ENCODE data around the gene MIOX. TPM values are rescaled to one million over a fixed set of nuclear protein-coding genes. Genes with fewer than 3 reads are reported as not detected.

Gene MIOX
- polyA plus RNA-seq, 1 donor from 2014 or later: not detected

DNA sequence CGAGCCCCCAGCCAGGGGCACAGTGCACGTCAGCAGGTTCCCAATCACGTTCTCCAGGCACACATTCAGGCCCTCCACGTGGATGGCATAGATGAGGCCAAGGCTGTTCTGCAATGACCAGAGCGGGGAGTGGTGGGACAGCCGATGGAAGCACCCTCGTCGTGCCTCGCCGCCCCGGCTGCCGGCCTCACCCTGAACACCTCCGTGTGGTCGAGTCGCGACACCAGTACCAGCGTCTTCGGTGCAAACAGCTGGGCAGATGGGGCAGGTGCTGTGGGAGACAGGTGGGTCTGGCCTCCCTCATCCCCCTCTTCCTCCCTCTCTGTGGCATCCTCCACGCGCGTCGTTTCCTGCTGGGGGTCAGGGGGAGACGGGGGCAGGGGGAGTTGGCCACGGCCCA is 19.3 kb upstream of the MIOX start:
- no peak overlapping the region for H3K4me2 ChIP-seq (ENCODE audit: low read length)
- H3K36me3 ChIP-seq (ENCODE audit: insufficient read depth, low read length): no peaks in the 10 kb centered on the region
- H3K9me2 ChIP-seq (ENCODE audit: insufficient read depth, low read length): no peaks in the 10 kb centered on the region
- no peak overlapping the region for H3K27ac ChIP-seq (ENCODE audit: low read length)
- peaks cover 35% of the 10 kb centered on the region for H4K20me1 ChIP-seq (ENCODE audit: insufficient read depth)
- no peaks in the 10 kb centered on the region for H3K9me3 ChIP-seq (ENCODE audit: low read length)
- H3K9ac ChIP-seq (ENCODE audit: low read length): no peak overlapping the region
- peaks cover 19% of the 10 kb centered on the region for H3K79me2 ChIP-seq (replicated peaks; ENCODE audit: insufficient read depth, low read length)
- no peak overlapping the region for H3K4me3 ChIP-seq (ENCODE audit: low read length)
- TF ChIP-seq POLR2AphosphoS5 (IDR thresholded peaks at IDR 0.05) (no peak), TAF1 (IDR thresholded peaks at IDR 0.05; ENCODE audit: low read depth) (no peak), EP300 (conservative IDR thresholded peaks at IDR 0.05; ENCODE audit: poor library complexity, severe bottlenecking) (no peak), SMC3 (conservative IDR thresholded peaks at IDR 0.05; ENCODE audit: poor library complexity) (no peak), EZH2 (IDR thresholded peaks at IDR 0.05; ENCODE audit: borderline replicate concordance, insufficient read depth, low read length, poor library complexity, severe bottlenecking) (no peak), MXI1 (conservative IDR thresholded peaks at IDR 0.05; ENCODE audit: poor library complexity, severe bottlenecking) (no peak), RAD21 (conservative IDR thresholded peaks at IDR 0.05) (no peak)
- TF ChIP-seq, protein P1, sequence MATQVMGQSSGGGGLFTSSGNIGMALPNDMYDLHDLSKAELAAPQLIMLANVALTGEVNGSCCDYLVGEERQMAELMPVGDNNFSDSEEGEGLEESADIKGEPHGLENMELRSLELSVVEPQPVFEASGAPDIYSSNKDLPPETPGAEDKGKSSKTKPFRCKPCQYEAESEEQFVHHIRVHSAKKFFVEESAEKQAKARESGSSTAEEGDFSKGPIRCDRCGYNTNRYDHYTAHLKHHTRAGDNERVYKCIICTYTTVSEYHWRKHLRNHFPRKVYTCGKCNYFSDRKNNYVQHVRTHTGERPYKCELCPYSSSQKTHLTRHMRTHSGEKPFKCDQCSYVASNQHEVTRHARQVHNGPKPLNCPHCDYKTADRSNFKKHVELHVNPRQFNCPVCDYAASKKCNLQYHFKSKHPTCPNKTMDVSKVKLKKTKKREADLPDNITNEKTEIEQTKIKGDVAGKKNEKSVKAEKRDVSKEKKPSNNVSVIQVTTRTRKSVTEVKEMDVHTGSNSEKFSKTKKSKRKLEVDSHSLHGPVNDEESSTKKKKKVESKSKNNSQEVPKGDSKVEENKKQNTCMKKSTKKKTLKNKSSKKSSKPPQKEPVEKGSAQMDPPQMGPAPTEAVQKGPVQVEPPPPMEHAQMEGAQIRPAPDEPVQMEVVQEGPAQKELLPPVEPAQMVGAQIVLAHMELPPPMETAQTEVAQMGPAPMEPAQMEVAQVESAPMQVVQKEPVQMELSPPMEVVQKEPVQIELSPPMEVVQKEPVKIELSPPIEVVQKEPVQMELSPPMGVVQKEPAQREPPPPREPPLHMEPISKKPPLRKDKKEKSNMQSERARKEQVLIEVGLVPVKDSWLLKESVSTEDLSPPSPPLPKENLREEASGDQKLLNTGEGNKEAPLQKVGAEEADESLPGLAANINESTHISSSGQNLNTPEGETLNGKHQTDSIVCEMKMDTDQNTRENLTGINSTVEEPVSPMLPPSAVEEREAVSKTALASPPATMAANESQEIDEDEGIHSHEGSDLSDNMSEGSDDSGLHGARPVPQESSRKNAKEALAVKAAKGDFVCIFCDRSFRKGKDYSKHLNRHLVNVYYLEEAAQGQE (IDR thresholded peaks at IDR 0.05; ENCODE audit: borderline replicate concordance): no peak
- TF ChIP-seq, protein P2, sequence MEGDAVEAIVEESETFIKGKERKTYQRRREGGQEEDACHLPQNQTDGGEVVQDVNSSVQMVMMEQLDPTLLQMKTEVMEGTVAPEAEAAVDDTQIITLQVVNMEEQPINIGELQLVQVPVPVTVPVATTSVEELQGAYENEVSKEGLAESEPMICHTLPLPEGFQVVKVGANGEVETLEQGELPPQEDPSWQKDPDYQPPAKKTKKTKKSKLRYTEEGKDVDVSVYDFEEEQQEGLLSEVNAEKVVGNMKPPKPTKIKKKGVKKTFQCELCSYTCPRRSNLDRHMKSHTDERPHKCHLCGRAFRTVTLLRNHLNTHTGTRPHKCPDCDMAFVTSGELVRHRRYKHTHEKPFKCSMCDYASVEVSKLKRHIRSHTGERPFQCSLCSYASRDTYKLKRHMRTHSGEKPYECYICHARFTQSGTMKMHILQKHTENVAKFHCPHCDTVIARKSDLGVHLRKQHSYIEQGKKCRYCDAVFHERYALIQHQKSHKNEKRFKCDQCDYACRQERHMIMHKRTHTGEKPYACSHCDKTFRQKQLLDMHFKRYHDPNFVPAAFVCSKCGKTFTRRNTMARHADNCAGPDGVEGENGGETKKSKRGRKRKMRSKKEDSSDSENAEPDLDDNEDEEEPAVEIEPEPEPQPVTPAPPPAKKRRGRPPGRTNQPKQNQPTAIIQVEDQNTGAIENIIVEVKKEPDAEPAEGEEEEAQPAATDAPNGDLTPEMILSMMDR (IDR thresholded peaks at IDR 0.05; ENCODE audit: poor library complexity, severe bottlenecking): no peak
- no peaks in the 10 kb centered on the region for H3K27me3 ChIP-seq (ENCODE audit: insufficient read depth, low read depth, low read length)
- H2AFZ ChIP-seq (ENCODE audit: low read depth, low read length): no peak overlapping the region
- no peaks in the 10 kb centered on the region for H3F3A ChIP-seq (ENCODE audit: insufficient read depth, low read length, poor library complexity, severe bottlenecking)

DNA sequence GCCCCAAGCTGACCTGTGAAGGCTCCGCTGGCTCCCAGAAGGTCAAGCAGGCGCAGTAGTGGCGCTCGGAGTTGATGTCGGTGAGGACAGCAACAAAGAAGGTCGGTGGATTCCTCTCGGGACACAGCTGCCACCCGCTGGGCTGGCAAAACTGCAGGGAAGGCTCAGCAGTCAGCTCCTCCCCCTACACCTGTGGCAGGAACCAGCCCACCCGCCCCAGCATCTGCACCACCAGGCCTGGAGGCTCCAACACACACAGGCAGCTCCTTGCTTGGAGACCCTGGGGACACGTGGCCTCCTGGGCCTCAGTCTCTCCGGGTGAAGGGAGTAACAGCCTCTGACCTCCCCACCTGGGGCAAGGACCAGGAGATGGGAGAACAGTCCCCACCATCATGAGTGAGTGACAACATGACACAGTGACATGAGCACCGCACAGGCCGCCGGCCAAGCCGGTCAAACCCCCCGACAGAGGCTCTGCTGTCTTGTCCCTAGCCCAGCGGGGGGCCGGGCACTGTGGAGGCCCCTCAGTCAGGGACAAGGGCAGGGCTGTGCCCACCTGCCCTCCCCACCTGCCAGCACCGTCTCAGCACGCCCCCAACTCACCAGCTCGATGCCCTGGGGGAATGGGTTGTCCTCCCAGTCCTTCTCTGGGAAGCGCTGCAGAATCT is 18.8 kb upstream of the MIOX start:
- Histone ChIP-seq H3K9me3 (ENCODE audit: low read length) (no peaks in the 10 kb centered on the region), H3K4me3 (ENCODE audit: low read length) (no peak overlapping the region), H3K27me3 (ENCODE audit: insufficient read depth, low read depth, low read length) (no peaks in the 10 kb centered on the region), H3K4me2 (ENCODE audit: low read length) (no peak overlapping the region), H3K79me2 (replicated peaks; ENCODE audit: insufficient read depth, low read length) (peaks cover 25% of the 10 kb centered on the region), H3K27ac (ENCODE audit: low read length) (no peak overlapping the region), H3K36me3 (ENCODE audit: insufficient read depth, low read length) (no peaks in the 10 kb centered on the region), H3F3A (ENCODE audit: insufficient read depth, low read length, poor library complexity, severe bottlenecking) (no peaks in the 10 kb centered on the region), H3K9me2 (ENCODE audit: insufficient read depth, low read length) (no peaks in the 10 kb centered on the region), H2AFZ (ENCODE audit: low read depth, low read length) (no peak overlapping the region), H3K9ac (ENCODE audit: low read length) (no peak overlapping the region), H4K20me1 (ENCODE audit: insufficient read depth) (peaks cover 39% of the 10 kb centered on the region)
- no peak for TF ChIP-seq TAF1 (IDR thresholded peaks at IDR 0.05; ENCODE audit: low read depth)
- no peak for TF ChIP-seq EZH2 (IDR thresholded peaks at IDR 0.05; ENCODE audit: borderline replicate concordance, insufficient read depth, low read length, poor library complexity, severe bottlenecking)
- TF ChIP-seq MXI1 (conservative IDR thresholded peaks at IDR 0.05; ENCODE audit: poor library complexity, severe bottlenecking): no peak
- no peak for TF ChIP-seq POLR2AphosphoS5 (IDR thresholded peaks at IDR 0.05)
- TF ChIP-seq, protein P1 (IDR thresholded peaks at IDR 0.05; ENCODE audit: borderline replicate concordance): no peak
- TF ChIP-seq, protein P2 (IDR thresholded peaks at IDR 0.05; ENCODE audit: poor library complexity, severe bottlenecking): no peak
- TF ChIP-seq RAD21 (conservative IDR thresholded peaks at IDR 0.05): no peak
- TF ChIP-seq EP300 (conservative IDR thresholded peaks at IDR 0.05; ENCODE audit: poor library complexity, severe bottlenecking): no peak
